WTC11 (cell line): Measurements from ENCODE around the gene SYNDIG1.

Source experiments
- TF ChIP-seq, protein P1 (sequence below): sonication (generic); formaldehyde crosslinking; IDR thresholded peaks from 2 replicates; pipeline ENCODE4 v1.8.0; 2023; ENCODE audit warnings: missing genetic modification reagents
- TF ChIP-seq, protein P2 (sequence below): sonication (generic); formaldehyde crosslinking; IDR thresholded peaks from 2 replicates; pipeline ENCODE4 v1.8.1; 2022; ENCODE audit warnings: low read depth, missing genetic modification reagents, borderline replicate concordance
- TF ChIP-seq, protein P3 (sequence below): sonication (generic); formaldehyde crosslinking; IDR thresholded peaks from 2 replicates; pipeline ENCODE4 v1.8.1; 2023; ENCODE audit warnings: mild to moderate bottlenecking, missing genetic modification reagents, moderate library complexity
- TF ChIP-seq, protein P4 (sequence below): fragments of 200-600 bp; IDR thresholded peaks from 2 replicates; pipeline ENCODE4 v1.8.0; 2022; ENCODE audit warnings: antibody characterized with exemption
- TF ChIP-seq, protein P5 (sequence below): sonication (generic); formaldehyde crosslinking; IDR thresholded peaks from 2 replicates; pipeline ENCODE4 v1.8.1; 2022; ENCODE audit warnings: missing genetic modification reagents, borderline replicate concordance
- TF ChIP-seq, protein P6 (sequence below): sonication (generic); formaldehyde crosslinking; IDR thresholded peaks from 2 replicates; pipeline ENCODE4 v1.8.1; 2022; ENCODE audit warnings: mild to moderate bottlenecking, missing genetic modification reagents, moderate library complexity, borderline replicate concordance

DNA sequence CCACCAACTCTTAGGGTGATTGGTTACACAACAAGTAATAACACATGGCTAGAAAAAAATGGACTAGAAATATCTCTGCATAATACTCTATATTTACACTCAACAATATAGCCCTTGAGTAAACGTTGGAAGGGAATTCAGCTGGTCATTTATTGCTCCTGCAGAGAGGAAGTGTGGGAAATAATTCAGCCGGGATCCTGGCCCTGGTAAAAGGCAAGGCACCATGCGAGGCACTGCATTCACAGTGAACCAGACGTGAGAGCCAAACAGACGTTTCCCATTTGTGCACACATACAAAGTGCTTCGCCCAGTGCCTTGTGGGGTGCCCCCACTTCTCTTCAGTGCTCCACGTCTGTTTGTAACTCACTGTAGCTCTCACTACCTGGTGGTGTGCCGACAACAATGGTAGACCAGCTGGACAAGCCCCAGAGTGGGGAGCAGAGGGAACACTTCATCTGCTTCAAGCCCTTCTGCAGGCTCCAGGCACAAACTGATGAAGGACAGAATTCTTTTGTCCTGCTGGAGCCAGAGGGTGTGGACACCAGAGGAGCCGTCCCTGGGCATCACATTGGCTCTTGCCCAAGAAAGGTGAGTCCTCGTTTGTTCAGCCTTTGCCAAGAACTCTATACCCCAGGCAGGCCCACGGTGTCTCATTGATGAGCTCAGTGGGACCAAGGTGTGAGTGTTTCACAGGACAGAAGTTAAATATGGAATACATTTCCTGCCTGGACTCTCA is 18.8 kb downstream of the SYNDIG1 start:
- TF ChIP-seq, protein P1, sequence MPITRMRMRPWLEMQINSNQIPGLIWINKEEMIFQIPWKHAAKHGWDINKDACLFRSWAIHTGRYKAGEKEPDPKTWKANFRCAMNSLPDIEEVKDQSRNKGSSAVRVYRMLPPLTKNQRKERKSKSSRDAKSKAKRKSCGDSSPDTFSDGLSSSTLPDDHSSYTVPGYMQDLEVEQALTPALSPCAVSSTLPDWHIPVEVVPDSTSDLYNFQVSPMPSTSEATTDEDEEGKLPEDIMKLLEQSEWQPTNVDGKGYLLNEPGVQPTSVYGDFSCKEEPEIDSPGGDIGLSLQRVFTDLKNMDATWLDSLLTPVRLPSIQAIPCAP (CRISPR knock-in tag) = no peak
- TF ChIP-seq, protein P2, sequence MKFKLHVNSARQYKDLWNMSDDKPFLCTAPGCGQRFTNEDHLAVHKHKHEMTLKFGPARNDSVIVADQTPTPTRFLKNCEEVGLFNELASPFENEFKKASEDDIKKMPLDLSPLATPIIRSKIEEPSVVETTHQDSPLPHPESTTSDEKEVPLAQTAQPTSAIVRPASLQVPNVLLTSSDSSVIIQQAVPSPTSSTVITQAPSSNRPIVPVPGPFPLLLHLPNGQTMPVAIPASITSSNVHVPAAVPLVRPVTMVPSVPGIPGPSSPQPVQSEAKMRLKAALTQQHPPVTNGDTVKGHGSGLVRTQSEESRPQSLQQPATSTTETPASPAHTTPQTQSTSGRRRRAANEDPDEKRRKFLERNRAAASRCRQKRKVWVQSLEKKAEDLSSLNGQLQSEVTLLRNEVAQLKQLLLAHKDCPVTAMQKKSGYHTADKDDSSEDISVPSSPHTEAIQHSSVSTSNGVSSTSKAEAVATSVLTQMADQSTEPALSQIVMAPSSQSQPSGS = no peak
- TF ChIP-seq, protein P3, sequence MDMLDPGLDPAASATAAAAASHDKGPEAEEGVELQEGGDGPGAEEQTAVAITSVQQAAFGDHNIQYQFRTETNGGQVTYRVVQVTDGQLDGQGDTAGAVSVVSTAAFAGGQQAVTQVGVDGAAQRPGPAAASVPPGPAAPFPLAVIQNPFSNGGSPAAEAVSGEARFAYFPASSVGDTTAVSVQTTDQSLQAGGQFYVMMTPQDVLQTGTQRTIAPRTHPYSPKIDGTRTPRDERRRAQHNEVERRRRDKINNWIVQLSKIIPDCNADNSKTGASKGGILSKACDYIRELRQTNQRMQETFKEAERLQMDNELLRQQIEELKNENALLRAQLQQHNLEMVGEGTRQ = no peak
- TF ChIP-seq, protein P4, sequence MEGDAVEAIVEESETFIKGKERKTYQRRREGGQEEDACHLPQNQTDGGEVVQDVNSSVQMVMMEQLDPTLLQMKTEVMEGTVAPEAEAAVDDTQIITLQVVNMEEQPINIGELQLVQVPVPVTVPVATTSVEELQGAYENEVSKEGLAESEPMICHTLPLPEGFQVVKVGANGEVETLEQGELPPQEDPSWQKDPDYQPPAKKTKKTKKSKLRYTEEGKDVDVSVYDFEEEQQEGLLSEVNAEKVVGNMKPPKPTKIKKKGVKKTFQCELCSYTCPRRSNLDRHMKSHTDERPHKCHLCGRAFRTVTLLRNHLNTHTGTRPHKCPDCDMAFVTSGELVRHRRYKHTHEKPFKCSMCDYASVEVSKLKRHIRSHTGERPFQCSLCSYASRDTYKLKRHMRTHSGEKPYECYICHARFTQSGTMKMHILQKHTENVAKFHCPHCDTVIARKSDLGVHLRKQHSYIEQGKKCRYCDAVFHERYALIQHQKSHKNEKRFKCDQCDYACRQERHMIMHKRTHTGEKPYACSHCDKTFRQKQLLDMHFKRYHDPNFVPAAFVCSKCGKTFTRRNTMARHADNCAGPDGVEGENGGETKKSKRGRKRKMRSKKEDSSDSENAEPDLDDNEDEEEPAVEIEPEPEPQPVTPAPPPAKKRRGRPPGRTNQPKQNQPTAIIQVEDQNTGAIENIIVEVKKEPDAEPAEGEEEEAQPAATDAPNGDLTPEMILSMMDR = no peak
- TF ChIP-seq, protein P5, sequence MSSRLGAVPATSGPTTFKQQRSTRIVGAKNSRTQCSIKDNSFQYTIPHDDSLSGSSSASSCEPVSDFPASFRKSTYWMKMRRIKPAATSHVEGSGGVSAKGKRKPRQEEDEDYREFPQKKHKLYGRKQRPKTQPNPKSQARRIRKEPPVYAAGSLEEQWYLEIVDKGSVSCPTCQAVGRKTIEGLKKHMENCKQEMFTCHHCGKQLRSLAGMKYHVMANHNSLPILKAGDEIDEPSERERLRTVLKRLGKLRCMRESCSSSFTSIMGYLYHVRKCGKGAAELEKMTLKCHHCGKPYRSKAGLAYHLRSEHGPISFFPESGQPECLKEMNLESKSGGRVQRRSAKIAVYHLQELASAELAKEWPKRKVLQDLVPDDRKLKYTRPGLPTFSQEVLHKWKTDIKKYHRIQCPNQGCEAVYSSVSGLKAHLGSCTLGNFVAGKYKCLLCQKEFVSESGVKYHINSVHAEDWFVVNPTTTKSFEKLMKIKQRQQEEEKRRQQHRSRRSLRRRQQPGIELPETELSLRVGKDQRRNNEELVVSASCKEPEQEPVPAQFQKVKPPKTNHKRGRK = no peak
- TF ChIP-seq, protein P6, sequence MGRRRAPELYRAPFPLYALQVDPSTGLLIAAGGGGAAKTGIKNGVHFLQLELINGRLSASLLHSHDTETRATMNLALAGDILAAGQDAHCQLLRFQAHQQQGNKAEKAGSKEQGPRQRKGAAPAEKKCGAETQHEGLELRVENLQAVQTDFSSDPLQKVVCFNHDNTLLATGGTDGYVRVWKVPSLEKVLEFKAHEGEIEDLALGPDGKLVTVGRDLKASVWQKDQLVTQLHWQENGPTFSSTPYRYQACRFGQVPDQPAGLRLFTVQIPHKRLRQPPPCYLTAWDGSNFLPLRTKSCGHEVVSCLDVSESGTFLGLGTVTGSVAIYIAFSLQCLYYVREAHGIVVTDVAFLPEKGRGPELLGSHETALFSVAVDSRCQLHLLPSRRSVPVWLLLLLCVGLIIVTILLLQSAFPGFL (CRISPR knock-in tag) = no peak
